Bronchial epithelial cell (primary cell): ENCODE results near the gene PACS2. TPM values are rescaled to one million over a fixed set of nuclear protein-coding genes. Genes with fewer than 3 reads are reported as not detected.
"Not testable (repeated sequence)": the region's sequence is repeated elsewhere in the genome, so short reads cannot be mapped to it uniquely, and the experiment has no call there.

ENCODE experiments used
- DNase-seq: peaks from one replicate; pipeline ENCODE4 v3.0.0-alpha.2; 2010; ENCODE audit warnings: low read depth
- FAIRE-seq: peaks from 2 replicates; lab custom pipeline; 2011; peaks lifted over from hg19 to GRCh38; lab: Jason Lieb, UNC
- H3K27me3 ChIP-seq: 2 replicates; pipeline ENCODE4 v1.5.1; 2011; ENCODE audit warnings: low read length; ENCODE audit not compliant: control insufficient read depth, insufficient read depth
- H3K36me3 ChIP-seq: 2 replicates; pipeline ENCODE4 v1.5.1; 2011; ENCODE audit warnings: low read length; ENCODE audit not compliant: control insufficient read depth, insufficient read depth
- H3K4me3 ChIP-seq: 2 replicates; pipeline ENCODE4 v1.5.1; 2011; ENCODE audit warnings: mild to moderate bottlenecking, low read depth, low read length, control low read depth
- total RNA-seq: library from RNA; depleted of rRNA; stranded (reverse); fragments of >200 nt; gene quantifications from 2 replicates; pipeline ENCODE4 v1.2.1, GENCODE V29; 2014
- TF ChIP-seq, protein P1 (sequence below): IDR thresholded peaks from 2 replicates; pipeline ENCODE4 v1.5.1; 2011; ENCODE audit warnings: mild to moderate bottlenecking, moderate library complexity, low read length, control low read depth, inconsistent platforms; ENCODE audit not compliant: insufficient read depth, severe bottlenecking

Gene PACS2
- total RNA-seq, 1 donor from 2014 or later: 42.4 TPM

DNA sequence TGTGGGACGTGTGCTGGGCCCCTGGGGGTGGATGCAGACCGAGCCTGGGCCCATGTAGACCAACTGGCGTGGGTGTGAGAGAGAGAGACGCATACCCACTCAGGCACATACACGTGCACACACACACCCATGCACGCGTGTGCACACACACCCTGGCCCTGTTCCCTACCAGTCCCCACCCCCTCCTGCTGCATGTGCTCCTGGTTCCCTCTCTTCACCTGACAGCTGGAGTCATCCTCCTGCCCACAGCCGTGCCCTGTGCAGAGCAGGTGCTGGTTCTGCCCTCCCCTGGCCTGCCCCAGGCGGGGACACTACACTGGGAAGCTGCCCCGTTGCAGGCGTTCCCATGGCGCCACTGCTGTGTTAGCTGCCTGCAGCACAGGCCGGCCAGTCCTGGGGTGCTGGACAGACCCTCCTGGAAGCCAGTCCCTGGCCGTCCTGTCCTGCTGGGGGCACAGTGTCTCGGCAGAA, 18.5 kb downstream of the PACS2 start:
- TF ChIP-seq, protein P1, sequence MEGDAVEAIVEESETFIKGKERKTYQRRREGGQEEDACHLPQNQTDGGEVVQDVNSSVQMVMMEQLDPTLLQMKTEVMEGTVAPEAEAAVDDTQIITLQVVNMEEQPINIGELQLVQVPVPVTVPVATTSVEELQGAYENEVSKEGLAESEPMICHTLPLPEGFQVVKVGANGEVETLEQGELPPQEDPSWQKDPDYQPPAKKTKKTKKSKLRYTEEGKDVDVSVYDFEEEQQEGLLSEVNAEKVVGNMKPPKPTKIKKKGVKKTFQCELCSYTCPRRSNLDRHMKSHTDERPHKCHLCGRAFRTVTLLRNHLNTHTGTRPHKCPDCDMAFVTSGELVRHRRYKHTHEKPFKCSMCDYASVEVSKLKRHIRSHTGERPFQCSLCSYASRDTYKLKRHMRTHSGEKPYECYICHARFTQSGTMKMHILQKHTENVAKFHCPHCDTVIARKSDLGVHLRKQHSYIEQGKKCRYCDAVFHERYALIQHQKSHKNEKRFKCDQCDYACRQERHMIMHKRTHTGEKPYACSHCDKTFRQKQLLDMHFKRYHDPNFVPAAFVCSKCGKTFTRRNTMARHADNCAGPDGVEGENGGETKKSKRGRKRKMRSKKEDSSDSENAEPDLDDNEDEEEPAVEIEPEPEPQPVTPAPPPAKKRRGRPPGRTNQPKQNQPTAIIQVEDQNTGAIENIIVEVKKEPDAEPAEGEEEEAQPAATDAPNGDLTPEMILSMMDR: no peak
- no peak overlapping the region for H3K4me3 ChIP-seq
- no peaks in the 10 kb centered on the region for H3K36me3 ChIP-seq
- no peaks in the 10 kb centered on the region for H3K27me3 ChIP-seq
- FAIRE-seq: no peak
- DNase-seq: no peak

GRCh38 chr14:105333613-105334364, 19.2 kb downstream of the PACS2 start:
- TF ChIP-seq, protein P1: no peak
- Histone ChIP-seq H3K4me3 (no peak overlapping the region), H3K36me3 (no peaks in the 10 kb centered on the region), H3K27me3 (no peaks in the 10 kb centered on the region)
- FAIRE-seq (no peak), DNase-seq (no peak)

DNA sequence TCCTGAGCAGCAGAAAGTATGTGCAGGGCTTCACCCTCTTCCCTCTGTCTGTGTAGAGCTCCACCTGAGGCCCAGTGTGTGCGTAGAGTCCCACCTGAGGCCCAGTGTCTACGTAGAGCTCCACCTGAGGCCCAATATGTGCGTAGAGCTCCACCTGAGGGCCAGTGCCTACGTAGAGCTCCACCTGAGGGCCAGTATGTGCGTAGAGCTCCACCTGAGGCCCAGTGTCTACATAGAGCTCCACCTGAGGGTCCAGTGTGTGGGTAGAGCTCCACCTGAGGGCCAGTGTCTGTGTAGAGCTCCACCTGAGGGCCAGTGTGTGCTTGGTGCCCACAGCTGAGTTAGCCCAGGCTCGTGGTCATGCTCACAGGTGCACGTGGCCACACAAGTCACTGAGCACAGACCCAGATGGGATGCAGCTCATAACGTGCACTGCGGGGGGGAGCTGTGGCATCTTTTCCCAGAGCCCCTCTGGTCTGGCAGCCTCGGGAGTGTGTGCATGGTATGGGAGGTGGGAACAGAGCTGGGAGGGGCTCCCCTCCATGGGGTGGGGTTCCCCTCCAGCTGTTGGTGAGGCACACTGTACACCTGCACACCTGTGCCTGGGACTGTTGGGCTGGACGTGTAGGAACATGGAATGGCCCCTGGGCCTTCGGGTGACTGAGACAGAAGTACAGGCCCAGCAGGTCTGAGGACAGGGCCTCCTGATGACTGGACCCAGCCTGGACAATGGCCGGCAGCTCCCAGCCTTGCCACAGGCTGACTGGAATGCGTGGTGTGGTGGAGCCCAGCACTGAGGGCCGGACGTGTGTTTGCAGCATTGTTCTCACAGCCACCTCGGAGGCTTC, 20.1 kb downstream of the PACS2 start:
- DNase-seq (no peak), FAIRE-seq (no peak)
- H3K27me3 ChIP-seq: no peaks in the 10 kb centered on the region
- no peaks in the 10 kb centered on the region for H3K36me3 ChIP-seq
- no peak overlapping the region for H3K4me3 ChIP-seq
- TF ChIP-seq, protein P1: no peak

GRCh38 chr14:105335231-105335542, 20.6 kb downstream of the PACS2 start:
- H3K36me3 ChIP-seq, DNase-seq, FAIRE-seq, H3K4me3 ChIP-seq, H3K27me3 ChIP-seq: not testable (repeated sequence)

- DNase-seq: no peak
- TF ChIP-seq, protein P1: no peak
- Histone ChIP-seq H3K36me3 (no peaks in the 10 kb centered on the region), H3K4me3 (no peak overlapping the region), H3K27me3 (no peaks in the 10 kb centered on the region)
- FAIRE-seq: no peak
Observed at GRCh38 chr14:105335735-105336476, 21.4 kb downstream of the PACS2 start.
